SIG-M5 (cell line): ENCODE measurements around the gene FOS.

Experiments used
- DNase-seq: peaks from one replicate; lab custom pipeline; 2025; lab: John Stamatoyannopoulos, UW

Gene FOS

GRCh38 chr14:75318353-75318752 lies 39.7 kb downstream of the FOS start:
- no peak for DNase-seq

- no peak for DNase-seq
These were observed 40.4 kb downstream of the FOS start for GRCh38 chr14:75319021-75319420.

- no peak for DNase-seq
These were observed 41.6 kb downstream of the FOS start for GRCh38 chr14:75320196-75320595.

- no peak for DNase-seq
These were observed 44.1 kb downstream of the FOS start for GRCh38 chr14:75322746-75323145.

- no peak for DNase-seq
These were observed 44.9 kb downstream of the FOS start for GRCh38 chr14:75323571-75323970.

- DNase-seq: no peak
These were observed 50.0 kb downstream of the FOS start for GRCh38 chr14:75328558-75329155.

GRCh38 chr14:75329369-75329768 lies 50.7 kb downstream of the FOS start:
- no peak for DNase-seq

GRCh38 chr14:75331471-75331870 lies 52.8 kb downstream of the FOS start:
- DNase-seq: no peak
